Bone marrow (tissue), 2 donors: ENCODE results near the gene KCNE1.
"Not testable (repeated sequence)": the region's sequence is repeated elsewhere in the genome, so short reads cannot be mapped to it uniquely, and the experiment has no call there.

Experiments
- DNase-seq, 2 donors: peaks; one replicate each; lab custom pipeline; 2025; lab: John Stamatoyannopoulos, UW

KCNE1 gene

DNA sequence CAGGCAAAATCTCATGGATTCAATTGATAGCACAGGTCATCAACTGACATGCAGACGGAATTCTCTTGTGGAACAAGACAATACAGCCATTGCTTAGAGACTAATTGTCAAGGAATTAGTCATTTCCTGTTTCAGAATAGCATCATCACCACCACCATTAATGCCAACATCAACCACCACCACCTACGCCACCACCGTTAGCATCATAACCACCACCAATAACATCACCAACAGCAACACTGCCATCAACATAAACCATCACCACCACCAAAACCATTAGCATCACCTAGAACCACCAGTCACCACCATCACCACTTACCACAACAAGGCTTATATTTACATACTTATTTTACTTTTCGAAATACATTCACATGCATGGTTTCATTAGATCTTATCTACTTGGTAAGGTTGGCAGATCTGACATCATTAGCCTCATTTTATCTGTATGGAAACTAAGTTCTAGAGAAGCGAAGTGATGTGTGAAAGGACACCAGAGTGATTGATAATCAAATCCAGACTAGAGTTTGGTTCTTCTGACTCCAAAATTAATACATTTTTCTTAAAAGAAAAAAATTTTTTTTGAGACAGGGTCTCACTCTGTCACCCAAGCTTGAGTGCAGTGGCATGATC is 94.4 kb downstream of the KCNE1 start:
- DNase-seq, result not testable (repeated sequence)

DNA sequence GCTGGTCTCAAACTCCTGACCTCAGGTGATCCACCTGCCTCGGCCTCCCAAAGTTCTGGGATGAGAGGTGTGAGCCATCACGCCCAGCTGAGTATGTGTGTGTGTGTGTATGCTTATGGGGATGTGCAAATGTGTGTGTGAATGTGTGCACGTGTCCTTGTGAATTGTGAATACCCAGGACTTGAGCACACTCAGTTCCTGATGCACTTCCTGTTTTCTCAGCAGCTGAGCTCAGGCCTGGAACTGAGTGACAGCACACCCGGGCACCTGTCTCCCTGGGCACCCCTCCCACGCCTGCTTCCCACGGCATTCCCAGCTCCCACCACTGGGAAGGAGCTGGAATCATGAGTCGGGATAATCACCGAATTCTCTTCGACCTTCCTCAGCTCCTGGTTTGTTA is 104.7 kb downstream of the KCNE1 start:
- DNase-seq, result not testable (repeated sequence)

DNA sequence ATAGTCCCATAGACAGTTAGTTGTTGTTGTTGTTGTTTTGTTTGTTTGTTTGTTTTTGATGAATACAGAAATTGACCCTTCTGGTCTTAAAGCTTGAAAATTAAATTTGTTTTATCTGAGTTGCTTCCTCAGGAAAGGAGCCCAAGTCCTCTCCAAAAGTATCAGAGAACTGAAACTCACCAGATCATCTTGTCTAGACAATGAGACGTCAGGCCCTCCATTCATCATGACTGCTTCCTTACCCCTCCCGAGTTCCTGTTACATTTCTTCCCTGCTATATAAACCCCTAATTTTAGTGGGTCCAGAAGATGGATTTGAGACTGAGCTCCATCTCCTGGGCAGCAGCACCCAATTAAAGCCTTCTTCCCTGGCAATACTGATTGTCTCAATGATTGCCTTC is 105.3 kb downstream of the KCNE1 start:
- DNase-seq, result not testable (repeated sequence)

DNA sequence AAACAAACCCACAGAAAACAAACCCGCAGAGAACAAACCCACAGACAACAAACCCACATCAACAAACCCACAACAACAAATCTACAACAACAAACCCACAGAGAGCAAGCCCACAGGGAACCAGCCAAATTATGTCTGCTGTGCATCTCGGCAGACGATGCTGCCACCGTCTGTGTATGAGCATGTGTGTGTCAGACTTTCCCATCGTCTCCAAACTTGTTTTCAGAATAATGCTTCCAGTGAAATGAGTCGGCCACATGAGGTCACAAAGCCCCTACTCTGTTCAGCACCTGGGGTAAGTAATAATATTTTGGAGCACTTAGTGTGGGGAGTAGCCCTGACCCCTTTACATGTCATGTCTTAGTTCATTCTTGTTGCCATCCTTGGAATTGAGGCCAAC is 105.9 kb downstream of the KCNE1 start:
- DNase-seq, result not testable (repeated sequence)

DNA sequence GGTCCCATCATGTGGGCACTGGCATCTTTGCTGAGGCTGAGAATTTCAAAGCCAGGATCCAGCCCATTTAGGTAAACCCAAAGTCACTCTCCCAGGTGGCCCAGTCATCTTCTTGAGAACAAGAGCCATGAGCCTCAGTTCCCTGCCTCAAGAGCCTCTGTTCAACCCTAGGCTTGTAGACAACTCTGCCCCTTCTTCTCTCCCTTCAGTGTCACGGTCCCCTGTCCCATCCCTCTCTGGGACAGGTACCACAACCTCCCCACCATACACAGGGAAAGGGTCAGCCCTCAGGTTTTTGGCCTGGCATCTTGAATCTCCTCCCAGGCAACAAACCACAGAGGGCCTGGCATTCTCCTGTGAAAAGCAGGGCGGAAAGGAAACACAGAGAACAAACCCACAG is 106.3 kb downstream of the KCNE1 start:
- not testable (repeated sequence) for DNase-seq

DNA sequence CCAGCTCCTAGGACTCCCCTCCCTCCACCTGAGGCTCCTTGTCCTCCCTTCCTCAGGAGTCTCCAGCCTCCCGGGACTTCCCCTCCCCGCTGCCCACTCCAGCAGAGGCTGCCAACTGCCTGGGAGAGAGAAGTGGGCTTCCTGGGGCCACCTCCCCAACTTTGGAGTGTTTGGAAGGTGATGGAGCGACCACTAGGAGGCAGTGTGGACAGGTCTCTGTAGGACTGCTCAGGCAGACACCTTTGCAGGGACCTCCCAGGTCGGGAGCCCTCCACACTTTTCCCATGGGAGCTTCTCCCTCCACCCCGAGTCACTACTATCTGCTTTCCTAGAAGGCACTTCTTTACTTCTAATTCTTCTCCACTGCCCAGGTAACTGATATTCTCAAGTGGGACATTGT is 107.3 kb downstream of the KCNE1 start:
- not testable (repeated sequence) for DNase-seq

DNA sequence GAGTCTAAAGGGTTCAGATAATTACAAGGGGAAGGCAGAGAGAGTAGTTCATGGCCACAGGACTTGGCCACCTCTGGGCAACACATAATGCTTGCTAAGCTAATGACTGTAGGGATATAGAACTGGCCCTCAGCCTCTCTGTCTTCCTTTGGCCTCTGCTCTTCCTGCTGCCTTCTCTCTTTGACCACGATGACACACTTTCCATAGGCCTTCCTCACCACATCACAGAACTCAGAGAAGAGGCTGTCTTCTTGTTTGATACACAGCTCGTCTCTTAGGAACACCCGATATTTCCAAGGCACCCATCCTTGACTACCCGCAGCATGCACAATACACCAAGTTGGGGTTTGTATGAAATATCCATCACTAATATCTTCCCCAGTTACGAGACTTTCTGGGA is 111.5 kb downstream of the KCNE1 start:
- DNase-seq, result not testable (repeated sequence)
